GM08714 (cell line): Measurements from ENCODE around the gene CELA2A.
"Not testable (repeated sequence)": the region's sequence is repeated elsewhere in the genome, so short reads cannot be mapped to it uniquely, and the experiment has no call there.

Source experiments
- H3K4me3 ChIP-seq: fragments of 200-500 bp; sonication (Bioruptor generic); 2 replicates; pipeline ENCODE4 v1.5.1; 2014; ENCODE audit warnings: mild to moderate bottlenecking, low read length, inconsistent platforms
- ZNF274 ChIP-seq: IDR thresholded peaks from 2 replicates; pipeline ENCODE4 v1.6.1; 2012; ENCODE audit warnings: mild to moderate bottlenecking, low read depth, low read length

Gene CELA2A

DNA sequence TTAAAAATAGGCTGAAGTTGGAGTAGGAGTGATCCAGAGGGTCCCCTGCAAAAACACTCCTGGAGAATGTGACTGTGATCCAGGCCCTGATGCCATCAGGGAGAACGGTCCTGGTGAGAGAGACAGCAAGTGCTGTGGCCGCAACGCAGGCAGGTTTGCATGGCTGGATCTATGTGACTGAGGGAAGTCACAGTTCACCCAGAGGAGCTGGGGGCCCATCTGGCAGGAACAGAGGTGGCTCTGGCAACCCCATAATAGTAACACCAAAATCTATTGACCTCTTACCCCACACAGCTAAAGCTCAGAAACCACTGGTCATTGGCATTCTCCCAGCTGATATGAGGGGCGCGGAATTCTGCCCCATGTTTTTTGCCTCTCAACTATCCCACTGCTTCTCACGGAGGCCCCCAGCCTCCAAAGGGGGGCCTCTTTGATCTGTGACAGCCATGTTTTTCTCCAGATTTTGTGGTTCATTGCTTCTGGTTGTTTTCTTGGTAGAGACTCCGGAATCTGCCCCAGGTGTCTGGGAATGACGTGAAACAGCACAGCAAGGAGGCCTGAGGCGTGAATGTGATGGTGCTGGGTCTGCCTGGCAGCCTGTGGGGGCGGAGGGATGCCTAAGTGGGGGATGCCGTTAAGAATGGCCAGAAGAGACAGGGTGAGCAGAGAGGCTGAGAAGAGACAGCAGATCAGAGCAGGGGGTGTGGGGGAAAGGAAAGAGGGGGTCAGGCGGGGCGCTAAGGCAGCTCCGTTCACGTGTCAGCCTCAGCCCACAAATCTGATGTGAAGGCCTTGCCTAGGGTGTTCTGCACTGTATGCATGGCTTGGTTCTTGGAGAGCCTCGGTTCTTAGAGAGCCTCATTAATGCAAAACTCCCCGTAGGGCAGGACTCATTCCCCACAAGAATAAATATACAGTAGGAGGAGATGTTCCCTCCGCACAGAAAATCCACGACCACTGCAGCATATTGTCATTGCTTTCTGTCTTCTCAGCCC is 43.9 kb downstream of the CELA2A start:
- H3K4me3 ChIP-seq, result no peak overlapping the region
- TF ChIP-seq ZNF274, result no peak

DNA sequence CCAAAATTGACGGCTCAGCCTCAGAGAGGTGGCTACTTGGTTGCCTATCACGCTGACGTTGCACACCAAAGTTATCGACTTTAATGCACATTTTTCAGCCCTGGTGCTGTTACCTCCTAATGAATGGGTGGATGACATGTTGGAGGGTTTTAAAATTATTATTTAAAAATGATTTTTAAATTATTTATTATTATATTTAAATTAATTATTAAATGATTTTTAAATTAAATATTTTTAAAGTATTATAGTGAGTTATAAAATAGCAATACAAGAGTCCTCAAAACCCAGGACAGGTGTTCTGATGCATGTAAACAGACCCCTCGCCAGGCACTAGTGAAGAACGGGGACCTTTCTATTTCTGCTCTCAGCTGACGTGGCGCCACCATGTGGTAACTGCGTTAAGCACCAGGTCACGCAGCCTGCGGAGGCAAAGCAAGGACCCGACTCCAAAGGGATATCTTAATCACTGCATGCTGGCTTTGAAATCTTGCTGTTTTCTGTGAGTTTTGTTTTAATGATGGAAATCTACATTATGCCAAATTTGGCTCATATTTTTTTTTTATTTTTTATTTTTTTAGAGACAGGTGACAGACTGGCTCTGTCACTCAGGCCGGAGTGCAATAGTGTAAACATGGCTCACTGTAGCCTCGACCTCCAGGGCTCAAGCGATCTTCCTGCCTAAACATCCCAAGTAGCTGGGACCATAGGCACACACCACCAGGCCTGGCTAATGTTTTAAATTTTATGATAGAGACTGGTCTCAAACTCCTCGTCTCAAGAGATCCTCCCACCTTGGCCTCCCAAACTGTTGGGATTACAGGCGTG is 44.9 kb downstream of the CELA2A start:
- TF ChIP-seq ZNF274, result no peak
- H3K4me3 ChIP-seq, result no peak overlapping the region

DNA sequence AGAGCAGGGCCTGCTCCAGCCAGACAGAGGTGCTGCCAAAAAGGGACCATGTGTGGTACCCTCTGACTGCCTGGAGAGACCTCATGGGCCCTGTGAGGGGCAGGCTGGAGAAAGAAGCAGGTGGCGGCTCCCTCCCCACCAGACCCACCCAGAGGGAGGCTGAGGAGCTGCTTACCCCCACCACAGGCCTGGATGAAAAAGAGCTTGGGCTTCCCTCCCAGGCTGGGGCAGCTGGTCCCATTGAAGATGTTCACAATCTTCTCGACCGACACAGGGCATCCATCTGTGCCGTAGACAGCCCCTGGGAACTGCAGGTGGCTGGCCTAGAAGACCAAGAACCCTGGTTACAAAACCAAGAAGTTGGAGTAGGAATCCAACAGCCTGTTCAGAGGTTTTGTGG is 47.9 kb downstream of the CELA2A start:
- H3K4me3 ChIP-seq, result no peak overlapping the region
- no peak for TF ChIP-seq ZNF274

DNA sequence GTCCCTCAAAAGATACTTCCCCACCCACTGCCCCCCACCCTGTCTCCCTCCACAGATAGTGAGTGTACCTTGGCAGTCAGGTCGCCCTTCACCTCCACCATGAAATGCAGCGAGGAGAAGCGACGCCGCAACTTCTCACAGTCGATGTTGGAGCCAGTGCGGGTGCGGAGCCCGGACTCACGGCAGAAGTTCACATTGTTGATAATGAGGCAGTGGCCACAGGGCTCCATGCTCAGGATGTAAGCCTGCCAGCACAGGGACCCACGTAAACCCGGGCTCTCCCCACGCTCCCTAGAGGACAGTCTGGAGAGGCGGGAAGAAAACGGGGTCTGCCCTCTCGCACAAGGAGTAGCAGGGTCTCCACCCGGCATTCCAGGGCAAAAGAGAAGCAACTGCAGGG is 50.3 kb downstream of the CELA2A start:
- H3K4me3 ChIP-seq, result no peak overlapping the region
- no peak for TF ChIP-seq ZNF274

DNA sequence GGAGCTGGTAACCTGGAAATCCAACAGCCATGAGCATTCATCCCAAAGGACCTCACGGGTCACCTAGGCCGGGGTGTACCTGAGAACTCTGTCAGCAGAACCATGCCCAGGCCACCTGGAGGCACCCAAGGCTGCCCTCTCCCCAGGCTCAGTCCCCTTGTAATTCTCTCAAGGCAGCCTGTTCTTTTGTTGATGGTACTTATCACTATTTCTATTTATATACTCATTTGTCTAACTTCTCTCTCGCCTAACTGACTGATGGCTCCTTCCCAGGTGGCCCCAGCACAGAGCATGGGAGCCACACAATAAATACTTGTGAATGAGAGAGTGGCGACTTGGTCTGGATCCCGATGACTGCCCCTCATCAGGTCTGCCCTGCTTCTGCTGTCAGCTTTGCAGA is 50.7 kb downstream of the CELA2A start:
- H3K4me3 ChIP-seq, result no peak overlapping the region

DNA sequence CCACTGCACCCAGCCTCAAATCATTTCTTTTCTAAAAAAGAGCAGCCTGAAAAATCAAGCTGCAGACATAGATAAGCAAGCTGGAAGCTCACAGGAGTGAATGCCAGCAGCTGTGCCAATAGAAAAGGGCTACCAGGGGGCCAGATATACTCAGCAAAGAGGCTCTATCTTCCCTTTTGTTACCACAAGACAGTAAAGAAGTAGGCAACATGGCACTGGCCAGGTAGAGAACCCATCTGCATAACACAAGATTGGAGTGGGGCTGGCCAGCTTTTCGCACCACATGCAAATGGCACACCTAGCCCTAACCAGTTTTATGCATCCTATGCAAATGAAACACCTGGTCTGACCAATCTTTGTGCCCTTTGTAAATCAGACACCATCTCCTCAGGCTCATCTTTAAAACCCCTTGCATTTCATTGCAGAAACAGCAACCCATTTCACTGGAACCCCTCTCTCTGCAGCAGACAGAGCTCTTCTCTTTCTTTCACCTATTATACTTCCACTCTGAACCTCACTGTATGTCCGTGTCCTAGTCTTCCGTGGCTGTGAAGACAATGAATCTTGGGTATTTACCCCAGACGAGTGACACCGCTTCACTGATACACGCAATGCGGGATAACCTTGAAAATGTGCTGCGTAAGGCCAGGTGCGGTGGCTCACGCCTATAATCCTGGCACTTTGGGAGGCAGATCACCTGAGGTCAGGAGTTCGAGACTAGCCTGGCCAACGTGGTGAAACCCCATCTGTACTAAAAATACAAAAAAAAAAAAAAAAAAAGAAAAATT is 52.4 kb downstream of the CELA2A start:
- H3K4me3 ChIP-seq, result no peak overlapping the region
- TF ChIP-seq ZNF274, result no peak

More for the DNA sequence above, 50.7 kb downstream of the CELA2A start:
- TF ChIP-seq ZNF274, result no peak

DNA sequence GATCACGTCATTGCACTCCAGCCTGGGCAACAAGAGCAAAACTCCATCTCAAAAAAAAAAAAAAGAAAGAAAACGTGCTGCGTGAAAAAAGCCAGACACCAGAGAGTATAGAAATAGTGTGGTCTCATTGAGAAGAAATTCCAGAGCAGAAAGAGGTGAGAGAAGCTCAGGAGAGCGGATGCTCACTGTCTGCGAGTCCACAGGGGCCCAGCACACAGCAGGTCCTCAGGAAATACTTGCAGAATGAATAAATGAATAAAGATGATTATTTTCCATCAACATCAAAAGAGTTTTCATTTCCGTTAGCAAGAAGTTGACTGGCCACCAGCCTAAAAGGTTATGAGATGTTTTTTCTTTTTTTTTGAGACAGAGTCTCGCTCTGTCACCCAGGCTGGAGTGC is 53.1 kb downstream of the CELA2A start:
- no peak for TF ChIP-seq ZNF274
- no peak overlapping the region for H3K4me3 ChIP-seq

DNA sequence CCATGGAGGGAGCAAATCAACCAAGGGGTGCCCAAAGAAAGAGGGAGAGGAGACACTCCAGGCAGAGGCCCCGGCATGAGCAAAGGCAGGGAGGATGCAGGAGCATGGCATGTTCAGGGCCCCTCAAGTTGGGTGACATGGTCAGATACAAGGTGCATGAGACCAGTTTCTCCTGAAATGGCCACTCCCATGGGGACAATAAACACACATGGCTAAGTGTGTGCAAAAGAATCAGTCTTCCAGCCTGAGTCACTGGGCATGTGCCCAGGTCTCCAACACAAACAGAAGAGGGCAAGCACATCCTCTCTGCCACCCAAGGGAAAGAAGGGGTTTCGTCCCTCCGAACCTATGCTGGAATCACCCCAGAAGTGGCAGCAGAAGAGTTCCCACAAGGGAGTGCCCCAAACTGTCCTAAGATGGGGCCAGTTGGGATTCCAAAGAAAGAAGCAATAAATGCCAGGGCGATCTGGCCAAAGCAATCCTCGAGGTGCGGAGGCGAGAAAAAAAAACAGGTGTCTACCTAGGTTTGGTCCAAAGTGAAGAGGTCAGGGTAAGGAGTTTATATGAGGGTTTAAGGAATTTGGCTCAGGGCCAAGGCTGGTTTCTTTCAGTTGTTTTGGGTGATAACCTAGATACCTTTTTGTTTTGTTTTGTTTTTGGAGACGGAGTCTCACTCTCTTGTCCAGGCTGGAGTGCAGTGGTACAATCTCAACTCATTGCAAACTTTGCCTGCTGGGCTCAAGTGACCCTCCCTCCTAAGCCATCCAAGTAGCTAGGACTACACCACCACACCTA is 54.3 kb downstream of the CELA2A start:
- TF ChIP-seq ZNF274, result no peak
- H3K4me3 ChIP-seq, result no peak overlapping the region

DNA sequence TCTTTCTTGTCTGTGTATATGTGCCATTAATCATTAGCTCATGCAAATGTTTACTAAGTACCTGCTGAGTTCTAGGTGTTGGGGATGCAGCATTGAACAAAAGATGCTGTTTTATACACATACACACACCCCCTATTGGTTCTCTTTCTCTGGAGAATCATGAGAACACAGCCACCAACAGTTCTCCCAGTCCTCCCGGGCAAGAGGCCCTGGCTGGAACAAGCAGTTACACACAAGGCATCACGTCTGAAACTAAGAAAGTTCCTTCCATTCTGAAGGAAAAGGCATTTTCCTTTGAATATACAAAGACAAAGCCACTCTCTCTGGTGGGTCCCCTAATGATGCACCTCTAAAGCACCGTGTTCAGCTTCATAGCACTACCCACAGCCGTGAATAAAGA is 56.7 kb downstream of the CELA2A start:
- no peak for TF ChIP-seq ZNF274
- H3K4me3 ChIP-seq, result no peak overlapping the region

DNA sequence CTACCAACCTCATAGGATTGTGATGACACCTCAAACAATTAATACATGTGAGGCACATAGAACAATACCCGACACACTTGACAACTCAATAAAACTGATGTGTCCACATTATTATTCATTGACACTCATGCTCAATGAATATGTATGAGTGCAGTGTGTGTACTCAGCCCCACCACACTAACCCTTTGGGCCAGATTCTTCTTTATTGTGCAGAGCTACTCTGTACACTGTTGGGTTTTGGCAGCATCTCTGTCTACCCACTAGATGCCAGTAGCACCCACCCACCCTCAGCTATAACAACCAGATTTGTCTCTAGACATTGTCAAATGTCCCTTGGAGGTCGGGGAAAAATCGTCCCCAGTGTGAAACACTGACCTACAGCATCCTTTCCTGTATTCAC is 57.4 kb downstream of the CELA2A start:
- no peak overlapping the region for H3K4me3 ChIP-seq
- TF ChIP-seq ZNF274, result no peak

DNA sequence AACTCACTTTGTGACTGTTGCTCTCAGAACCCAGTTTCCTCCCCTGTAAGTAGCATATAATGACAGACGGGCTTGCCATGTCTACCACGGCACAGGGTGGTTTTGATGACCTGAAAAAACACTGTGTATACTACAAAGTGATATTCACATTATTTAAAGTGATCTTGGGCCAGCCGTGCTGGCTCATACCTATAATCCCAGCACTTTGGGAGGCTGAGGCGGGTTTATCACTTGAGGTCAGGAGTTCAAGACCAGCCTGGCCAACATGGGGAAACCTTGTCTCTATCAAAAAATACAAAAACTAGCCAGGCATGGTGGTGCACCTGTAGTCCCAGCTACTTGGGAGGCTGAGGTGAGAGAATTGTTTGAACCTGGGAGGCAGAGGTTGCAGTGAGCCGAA is 58.0 kb downstream of the CELA2A start:
- not testable (repeated sequence) for H3K4me3 ChIP-seq

DNA sequence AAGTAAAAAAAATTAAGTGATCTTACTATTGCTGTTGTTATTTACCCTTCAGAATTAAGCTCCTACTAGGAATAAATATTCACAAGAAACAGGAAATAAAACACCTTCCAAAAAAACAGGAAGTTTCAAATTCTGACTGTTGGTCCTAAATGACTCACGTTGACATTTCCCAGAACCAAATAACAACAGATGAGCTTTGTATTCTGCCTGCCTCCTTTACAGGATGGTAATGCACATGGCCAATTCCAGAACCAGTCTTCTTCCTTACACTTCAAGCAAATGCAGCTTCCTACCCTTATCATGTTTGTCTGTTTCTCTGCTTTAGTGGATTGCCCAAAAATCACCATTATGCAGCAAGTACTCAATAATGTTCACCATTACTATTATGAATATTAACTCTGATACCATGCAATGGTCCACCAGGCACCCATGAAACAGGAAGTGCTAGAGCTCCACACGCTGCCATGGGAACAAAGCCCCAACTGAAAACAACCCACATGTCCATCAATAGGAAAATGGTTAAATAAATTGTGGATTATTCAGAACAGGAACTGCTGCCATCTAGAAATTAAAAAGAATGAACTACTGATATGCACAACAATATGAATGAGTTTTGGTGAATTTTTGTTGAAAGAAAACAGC is 58.6 kb downstream of the CELA2A start:
- no peak for TF ChIP-seq ZNF274
- no peak overlapping the region for H3K4me3 ChIP-seq

DNA sequence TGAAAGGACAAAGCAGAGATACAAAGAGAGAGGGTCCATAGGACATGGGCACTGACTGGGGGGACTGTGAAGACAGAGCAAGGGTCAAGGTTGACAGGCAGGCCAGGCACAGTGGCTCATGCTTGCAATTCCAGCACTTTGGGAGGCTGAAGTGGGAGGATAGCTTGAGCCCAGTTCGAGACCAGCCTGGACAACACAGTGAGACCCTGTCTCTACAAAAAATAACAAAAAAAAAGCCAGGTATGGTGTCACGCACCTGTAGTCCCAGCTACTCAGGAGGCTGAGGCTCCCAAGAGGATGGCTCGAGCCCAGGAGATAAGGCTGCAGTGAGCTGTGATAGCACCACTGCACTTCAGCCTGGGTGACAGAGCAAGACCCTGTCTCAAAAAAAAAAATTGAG is 63.1 kb downstream of the CELA2A start:
- no peak for TF ChIP-seq ZNF274
- H3K4me3 ChIP-seq, result no peak overlapping the region

DNA sequence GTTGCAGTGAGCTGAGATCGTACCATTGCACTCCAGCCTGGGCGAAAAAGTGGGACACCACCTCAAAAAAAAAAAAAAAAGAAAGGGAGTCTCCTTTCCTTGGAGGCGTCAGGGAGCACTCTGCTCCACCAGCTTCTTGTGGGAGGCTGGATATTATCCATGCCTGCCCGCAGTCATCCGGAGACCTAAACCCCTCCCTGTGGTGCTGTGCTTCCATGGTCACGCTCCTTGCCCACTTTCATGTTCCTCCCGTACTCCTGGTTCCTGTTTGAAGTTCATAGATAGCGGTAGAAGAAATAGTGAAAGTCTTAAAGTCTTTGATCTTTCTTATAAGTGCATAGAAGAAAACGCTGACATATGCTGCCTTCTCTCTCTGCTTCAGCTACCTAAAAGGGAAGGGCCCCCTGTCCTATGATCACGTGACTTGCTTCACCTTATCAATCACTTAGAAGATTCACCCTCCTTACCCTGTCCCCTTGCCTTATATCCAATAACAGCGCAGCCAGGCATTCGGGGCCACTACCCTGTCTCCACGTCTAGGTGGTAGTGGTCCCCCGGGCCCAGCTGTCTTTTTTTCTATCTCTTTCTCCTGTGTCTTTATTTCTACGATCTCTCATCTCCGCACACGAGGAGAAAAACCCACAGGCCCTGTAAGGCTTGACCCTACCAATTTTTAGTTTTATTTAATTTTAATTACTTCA is 64.8 kb downstream of the CELA2A start:
- H3K4me3 ChIP-seq, result not testable (repeated sequence)
